AG10803 (cell line): ENCODE data around the gene FGB.

Experiments
- DNase-seq: peaks from one replicate; pipeline ENCODE4 v3.0.0; 2010; ENCODE audit warnings: low read depth
- H3K4me3 ChIP-seq: 2 replicates; pipeline ENCODE4 v1.5.1; 2011; ENCODE audit warnings: mild to moderate bottlenecking, low read length, control low read depth
- CTCF ChIP-seq: conservative IDR thresholded peaks from 2 replicates; pipeline ENCODE4 v1.5.1; 2011; ENCODE audit warnings: mild to moderate bottlenecking, low read length, control low read depth, inconsistent platforms

The FGB gene

GRCh38 chr4:154606728-154607723, 44.2 kb downstream of the FGB start:
- no peak for TF ChIP-seq CTCF
- H3K4me3 ChIP-seq, result no peak overlapping the region
- no peak for DNase-seq

- no peak for DNase-seq
- no peak for TF ChIP-seq CTCF
- H3K4me3 ChIP-seq, result no peak overlapping the region
These were observed 45.8 kb downstream of the FGB start for GRCh38 chr4:154608361-154609252.

GRCh38 chr4:154609532-154609931, 46.7 kb downstream of the FGB start:
- no peak overlapping the region for H3K4me3 ChIP-seq
- DNase-seq, result no peak
- TF ChIP-seq CTCF, result no peak

- DNase-seq, result no peak
- no peak overlapping the region for H3K4me3 ChIP-seq
- no peak for TF ChIP-seq CTCF
These were observed 47.8 kb downstream of the FGB start for GRCh38 chr4:154610582-154610981.

- no peak overlapping the region for H3K4me3 ChIP-seq
- TF ChIP-seq CTCF, result no peak
- DNase-seq, result no peak
These were observed 49.0 kb downstream of the FGB start for GRCh38 chr4:154611833-154612232.

- TF ChIP-seq CTCF, result no peak
- no peak for DNase-seq
- H3K4me3 ChIP-seq, result no peak within 1 kb of the TSS
These were observed 49.9 kb downstream of the FGB start, which contains the start of gene FGG for GRCh38 chr4:154612472-154613414. TSS of gene FGG (minus strand) at chr4:154612656. CDS start at chr4:154612609, 47 bp downstream.
